ENCODE results near the gene TBC1D12. TPM values are rescaled to one million over a fixed set of nuclear protein-coding genes. Genes with fewer than 3 reads are reported as not detected.

The TBC1D12 gene
- total RNA-seq, 1 experiment from 2014 or later, result 3.9 TPM

DNA sequence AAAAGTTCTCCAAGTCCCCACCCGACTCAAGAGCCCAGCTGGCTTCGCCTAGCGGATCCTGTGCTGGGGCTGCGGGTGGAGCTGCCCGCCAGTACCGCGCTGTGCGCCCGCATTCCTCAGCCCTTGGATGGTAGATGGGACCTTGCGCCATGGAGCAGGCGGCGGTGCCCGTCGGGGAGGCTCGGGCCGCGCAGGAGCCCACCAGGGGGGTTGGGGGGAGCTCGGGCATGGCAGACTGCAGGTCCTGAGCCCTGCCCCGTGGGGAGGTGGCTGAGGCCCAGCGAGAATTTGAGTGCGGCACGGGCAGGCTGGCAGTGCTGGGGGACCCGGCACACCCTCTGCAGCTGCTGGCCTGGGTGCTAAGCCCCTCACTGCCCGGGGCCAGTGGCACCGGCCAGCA lies 57.0 kb downstream of the TBC1D12 start:
- Histone ChIP-seq H4K20me1 (ENCODE audit: insufficient read depth) (no peaks in the 10 kb centered on the region), H3K4me3 (no peak overlapping the region), H3K27me3 (ENCODE audit: insufficient read depth, low read depth) (no peaks in the 10 kb centered on the region), H3F3A (ENCODE audit: insufficient read depth, low read depth) (no peaks in the 10 kb centered on the region), H3K9me2 (ENCODE audit: insufficient read depth) (no peaks in the 10 kb centered on the region), H3K4me2 (no peak overlapping the region), H2AFZ (no peak overlapping the region), H3K79me2 (ENCODE audit: low read depth) (no peaks in the 10 kb centered on the region), H3K27ac (no peak overlapping the region), H3K36me3 (ENCODE audit: low read depth) (no peaks in the 10 kb centered on the region), H3K9me3 (ENCODE audit: insufficient read depth, low read depth) (no peaks in the 10 kb centered on the region; the same call in 1 of the 2 replicates), H3K4me1 (replicated peaks; ENCODE audit: insufficient read depth) (no peaks in the 10 kb centered on the region)
- intact Hi-C loops (cut with micrococcal nuclease; ENCODE audit: unreplicated experiment), result no loop called here
- POLR2A ChIA-PET (ENCODE audit: unreplicated experiment), result no interaction called here
- BruUV-seq (replicated peaks), result no TSS peak
- TF ChIP-seq EZH2 (IDR thresholded peaks at IDR 0.05; ENCODE audit: low read depth), result no peak
- TF ChIP-seq, protein P1, sequence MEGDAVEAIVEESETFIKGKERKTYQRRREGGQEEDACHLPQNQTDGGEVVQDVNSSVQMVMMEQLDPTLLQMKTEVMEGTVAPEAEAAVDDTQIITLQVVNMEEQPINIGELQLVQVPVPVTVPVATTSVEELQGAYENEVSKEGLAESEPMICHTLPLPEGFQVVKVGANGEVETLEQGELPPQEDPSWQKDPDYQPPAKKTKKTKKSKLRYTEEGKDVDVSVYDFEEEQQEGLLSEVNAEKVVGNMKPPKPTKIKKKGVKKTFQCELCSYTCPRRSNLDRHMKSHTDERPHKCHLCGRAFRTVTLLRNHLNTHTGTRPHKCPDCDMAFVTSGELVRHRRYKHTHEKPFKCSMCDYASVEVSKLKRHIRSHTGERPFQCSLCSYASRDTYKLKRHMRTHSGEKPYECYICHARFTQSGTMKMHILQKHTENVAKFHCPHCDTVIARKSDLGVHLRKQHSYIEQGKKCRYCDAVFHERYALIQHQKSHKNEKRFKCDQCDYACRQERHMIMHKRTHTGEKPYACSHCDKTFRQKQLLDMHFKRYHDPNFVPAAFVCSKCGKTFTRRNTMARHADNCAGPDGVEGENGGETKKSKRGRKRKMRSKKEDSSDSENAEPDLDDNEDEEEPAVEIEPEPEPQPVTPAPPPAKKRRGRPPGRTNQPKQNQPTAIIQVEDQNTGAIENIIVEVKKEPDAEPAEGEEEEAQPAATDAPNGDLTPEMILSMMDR (conservative IDR thresholded peaks at IDR 0.05), result no peak
- CTCF ChIA-PET, result no interaction called here
- DNase-seq, result no peak

DNA sequence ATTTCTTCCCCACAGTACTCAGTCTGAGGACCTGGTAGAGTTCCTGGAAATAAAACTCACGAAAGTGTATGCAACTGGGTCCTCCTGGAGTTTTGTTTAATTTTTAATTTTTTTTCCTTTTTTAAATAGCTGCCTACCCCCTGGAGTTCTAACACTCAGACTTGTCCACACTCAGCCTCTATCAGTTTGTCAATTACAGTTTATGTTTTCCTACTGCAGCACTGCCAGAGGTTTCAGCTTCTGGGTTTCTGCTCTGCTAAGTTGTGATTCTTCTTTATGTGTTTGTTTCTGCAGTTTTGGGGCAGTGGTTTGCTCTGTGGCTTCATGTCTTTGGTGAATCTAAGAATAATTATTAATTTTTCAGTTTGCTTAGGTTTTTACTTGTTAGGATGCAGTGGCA lies 59.2 kb downstream of the TBC1D12 start:
- no peak overlapping the region for H3K4me2 ChIP-seq
- no TSS peak for BruUV-seq (replicated peaks)

DNA sequence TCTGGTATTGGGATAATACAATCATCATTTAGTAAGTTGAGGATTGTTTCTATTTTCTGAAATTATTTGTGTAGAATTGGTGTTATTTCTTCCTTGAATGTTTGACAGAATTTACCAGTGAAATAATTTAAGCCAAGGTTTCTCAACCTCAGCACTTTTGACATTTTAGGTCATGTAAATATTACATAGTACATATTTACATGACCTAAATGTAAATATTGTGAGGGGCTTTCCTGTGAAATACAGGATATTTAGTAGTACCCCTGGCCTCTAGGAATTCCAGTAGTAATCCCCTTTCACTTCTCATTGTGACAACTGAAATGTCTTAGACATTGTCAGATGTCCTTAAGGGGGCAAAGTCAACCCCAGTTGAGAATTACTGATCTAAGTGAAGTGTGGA lies 59.8 kb downstream of the TBC1D12 start:
- POLR2A ChIA-PET (ENCODE audit: unreplicated experiment), result no interaction called here
- BruUV-seq (replicated peaks), result no TSS peak

More for the DNA sequence above, 59.2 kb downstream of the TBC1D12 start:
- no peak overlapping the region for H2AFZ ChIP-seq
- no peaks in the 10 kb centered on the region for H3K4me1 ChIP-seq (replicated peaks; ENCODE audit: insufficient read depth)
- ChIA-PET CTCF (no interaction called here), POLR2A (ENCODE audit: unreplicated experiment) (no interaction called here)
- TF ChIP-seq EZH2 (IDR thresholded peaks at IDR 0.05; ENCODE audit: low read depth), result no peak
- TF ChIP-seq, protein P1 (conservative IDR thresholded peaks at IDR 0.05), result no peak
- no peak overlapping the region for H3K27ac ChIP-seq
- H3K9me2 ChIP-seq (ENCODE audit: insufficient read depth), result no peaks in the 10 kb centered on the region
- H3F3A ChIP-seq (ENCODE audit: insufficient read depth, low read depth), result no peaks in the 10 kb centered on the region
- no peaks in the 10 kb centered on the region; the same call in 1 of the 2 replicates for H3K9me3 ChIP-seq (ENCODE audit: insufficient read depth, low read depth)
- no peak overlapping the region for H3K4me3 ChIP-seq
- H3K27me3 ChIP-seq (ENCODE audit: insufficient read depth, low read depth), result no peaks in the 10 kb centered on the region
- H3K79me2 ChIP-seq (ENCODE audit: low read depth), result no peaks in the 10 kb centered on the region
- DNase-seq, result no peak
- H3K36me3 ChIP-seq (ENCODE audit: low read depth), result no peaks in the 10 kb centered on the region
- intact Hi-C loops (cut with micrococcal nuclease; ENCODE audit: unreplicated experiment), result no loop called here
- no peaks in the 10 kb centered on the region for H4K20me1 ChIP-seq (ENCODE audit: insufficient read depth)

More for the DNA sequence above, 59.8 kb downstream of the TBC1D12 start:
- H3K79me2 ChIP-seq (ENCODE audit: low read depth), result no peaks in the 10 kb centered on the region
- no peak overlapping the region for H3K4me3 ChIP-seq
- H3K9me3 ChIP-seq (ENCODE audit: insufficient read depth, low read depth), result no peaks in the 10 kb centered on the region; the same call in 1 of the 2 replicates
- no peak for DNase-seq
- no peaks in the 10 kb centered on the region for H3K27me3 ChIP-seq (ENCODE audit: insufficient read depth, low read depth)
- H4K20me1 ChIP-seq (ENCODE audit: insufficient read depth), result no peaks in the 10 kb centered on the region
- H3K9me2 ChIP-seq (ENCODE audit: insufficient read depth), result no peaks in the 10 kb centered on the region
- no peak overlapping the region for H3K4me2 ChIP-seq
- H2AFZ ChIP-seq, result no peak overlapping the region
- H3F3A ChIP-seq (ENCODE audit: insufficient read depth, low read depth), result no peaks in the 10 kb centered on the region
- no peaks in the 10 kb centered on the region for H3K4me1 ChIP-seq (replicated peaks; ENCODE audit: insufficient read depth)
- no peaks in the 10 kb centered on the region for H3K36me3 ChIP-seq (ENCODE audit: low read depth)
- intact Hi-C loops (cut with micrococcal nuclease; ENCODE audit: unreplicated experiment), result no loop called here
- CTCF ChIA-PET, result no interaction called here
- no peak overlapping the region for H3K27ac ChIP-seq
- TF ChIP-seq EZH2 (IDR thresholded peaks at IDR 0.05; ENCODE audit: low read depth), result no peak
- TF ChIP-seq, protein P1 (conservative IDR thresholded peaks at IDR 0.05), result no peak

Data from PC-9 (cell line).